ENCODE measurements around the gene CAMKV.

CAMKV gene

DNA sequence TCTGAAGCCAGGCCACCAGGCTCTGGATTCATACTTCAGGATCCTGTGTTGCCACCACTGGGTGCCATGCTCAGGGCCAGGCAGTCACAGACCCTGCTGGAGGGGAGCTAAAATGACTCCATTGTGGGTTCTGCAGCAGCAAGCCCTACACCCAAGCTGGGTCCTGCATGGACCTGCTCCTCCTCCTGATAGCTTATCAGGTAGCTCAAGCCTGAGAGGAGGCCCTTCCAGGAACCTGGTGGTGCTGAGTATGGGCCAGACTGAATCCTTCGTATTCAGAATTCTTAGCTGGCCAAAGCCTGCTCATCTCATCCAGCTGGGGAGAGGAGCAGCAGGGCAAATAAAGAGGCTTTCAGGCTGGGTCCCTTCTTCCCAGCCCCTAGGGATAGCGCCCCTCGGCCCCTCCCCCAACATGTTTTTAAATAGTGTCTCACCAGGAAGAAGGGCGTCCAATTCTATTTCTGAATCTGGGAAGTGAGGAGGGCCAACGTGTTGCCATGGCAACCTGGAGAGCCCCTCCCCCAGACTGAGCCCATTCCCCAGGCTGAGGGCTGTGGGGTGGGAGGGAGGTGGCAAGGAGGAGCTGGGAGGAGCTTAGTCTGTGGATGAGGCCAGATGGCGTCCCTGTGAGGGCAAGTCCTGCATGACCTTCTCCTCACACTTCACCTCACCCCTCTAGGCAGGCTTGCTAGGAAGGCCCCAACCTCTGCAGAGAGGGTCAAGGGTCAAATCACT, 11.0 kb upstream of the CAMKV start:
- H3K4me1 ChIP-seq (ENCODE audit: low read length): no peaks in the 10 kb centered on the region
- H3K4me2 ChIP-seq (ENCODE audit: low read depth, low read length): no peak overlapping the region

DNA sequence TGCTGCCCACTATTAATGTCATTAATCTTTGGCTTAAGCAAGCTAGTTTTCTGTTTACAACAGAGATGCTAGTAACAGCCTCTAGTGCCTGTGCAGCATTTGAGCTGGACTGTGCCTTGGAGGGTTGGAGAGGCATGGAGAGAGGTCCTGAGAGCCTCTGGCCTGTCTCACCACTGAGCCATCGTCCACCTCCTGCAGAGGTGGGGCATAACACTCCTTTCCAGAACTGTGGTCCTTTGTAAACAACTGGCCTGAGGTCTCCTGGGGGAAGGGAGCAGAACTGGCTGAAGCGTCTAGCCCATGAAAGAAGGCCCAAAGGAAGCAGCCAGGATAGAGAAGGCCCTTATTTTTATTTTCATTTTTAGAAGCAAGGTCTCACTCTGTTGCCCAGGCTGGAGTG, 10.0 kb upstream of the CAMKV start:
- Histone ChIP-seq H2AFZ (ENCODE audit: low read length) (no peak overlapping the region), H3K27ac (ENCODE audit: low read length) (no peak overlapping the region), H3K9me2 (replicated peaks; ENCODE audit: insufficient read depth, low read length) (no peaks in the 10 kb centered on the region), H3K4me1 (ENCODE audit: low read length) (no peaks in the 10 kb centered on the region), H3K4me2 (ENCODE audit: low read depth, low read length) (no peak overlapping the region), H3K9me3 (replicated peaks; ENCODE audit: insufficient read depth, low read length) (no peaks in the 10 kb centered on the region), H3K27me3 (replicated peaks; ENCODE audit: insufficient read depth, low read length) (0 out of 2 replicates have a peak, but pooled peaks cover 3% of the 10 kb centered on the region), H3K9ac (ENCODE audit: low read length) (no peak overlapping the region), H3K36me3 (replicated peaks; ENCODE audit: insufficient read depth, low read length) (no peaks in the 10 kb centered on the region), H3F3A (ENCODE audit: insufficient read depth, low read length) (no peaks in the 10 kb centered on the region), H3K79me2 (ENCODE audit: low read length) (no peaks in the 10 kb centered on the region), H4K20me1 (ENCODE audit: insufficient read depth, low read length) (no peaks in the 10 kb centered on the region), H3K4me3 (ENCODE audit: low read length) (no peak overlapping the region)
- TF ChIP-seq EZH2phosphoT487 (IDR thresholded peaks at IDR 0.05; ENCODE audit: low read length): no peak
- no peak for TF ChIP-seq EZH2 (optimal IDR thresholded peaks at IDR 0.05; ENCODE audit: low read depth, low read length)
- TF ChIP-seq, protein P1, sequence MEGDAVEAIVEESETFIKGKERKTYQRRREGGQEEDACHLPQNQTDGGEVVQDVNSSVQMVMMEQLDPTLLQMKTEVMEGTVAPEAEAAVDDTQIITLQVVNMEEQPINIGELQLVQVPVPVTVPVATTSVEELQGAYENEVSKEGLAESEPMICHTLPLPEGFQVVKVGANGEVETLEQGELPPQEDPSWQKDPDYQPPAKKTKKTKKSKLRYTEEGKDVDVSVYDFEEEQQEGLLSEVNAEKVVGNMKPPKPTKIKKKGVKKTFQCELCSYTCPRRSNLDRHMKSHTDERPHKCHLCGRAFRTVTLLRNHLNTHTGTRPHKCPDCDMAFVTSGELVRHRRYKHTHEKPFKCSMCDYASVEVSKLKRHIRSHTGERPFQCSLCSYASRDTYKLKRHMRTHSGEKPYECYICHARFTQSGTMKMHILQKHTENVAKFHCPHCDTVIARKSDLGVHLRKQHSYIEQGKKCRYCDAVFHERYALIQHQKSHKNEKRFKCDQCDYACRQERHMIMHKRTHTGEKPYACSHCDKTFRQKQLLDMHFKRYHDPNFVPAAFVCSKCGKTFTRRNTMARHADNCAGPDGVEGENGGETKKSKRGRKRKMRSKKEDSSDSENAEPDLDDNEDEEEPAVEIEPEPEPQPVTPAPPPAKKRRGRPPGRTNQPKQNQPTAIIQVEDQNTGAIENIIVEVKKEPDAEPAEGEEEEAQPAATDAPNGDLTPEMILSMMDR (IDR thresholded peaks at IDR 0.05; ENCODE audit: low read length): no peak
- no peak for DNase-seq

More for the DNA sequence above, 11.0 kb upstream of the CAMKV start:
- Histone ChIP-seq H3K9me3 (replicated peaks; ENCODE audit: insufficient read depth, low read length) (no peaks in the 10 kb centered on the region), H3K27ac (ENCODE audit: low read length) (no peak overlapping the region), H3K27me3 (replicated peaks; ENCODE audit: insufficient read depth, low read length) (0 out of 2 replicates have a peak, but pooled peaks cover 3% of the 10 kb centered on the region), H4K20me1 (ENCODE audit: insufficient read depth, low read length) (no peaks in the 10 kb centered on the region), H3K9ac (ENCODE audit: low read length) (no peak overlapping the region), H3F3A (ENCODE audit: insufficient read depth, low read length) (no peaks in the 10 kb centered on the region), H3K36me3 (replicated peaks; ENCODE audit: insufficient read depth, low read length) (no peaks in the 10 kb centered on the region), H2AFZ (ENCODE audit: low read length) (no peak overlapping the region), H3K79me2 (ENCODE audit: low read length) (no peaks in the 10 kb centered on the region), H3K9me2 (replicated peaks; ENCODE audit: insufficient read depth, low read length) (no peaks in the 10 kb centered on the region), H3K4me3 (ENCODE audit: low read length) (no peak overlapping the region)
- DNase-seq: no peak
- TF ChIP-seq EZH2phosphoT487 (IDR thresholded peaks at IDR 0.05; ENCODE audit: low read length) (no peak), EZH2 (optimal IDR thresholded peaks at IDR 0.05; ENCODE audit: low read depth, low read length) (no peak)
- TF ChIP-seq, protein P1 (IDR thresholded peaks at IDR 0.05; ENCODE audit: low read length): no peak

DNA sequence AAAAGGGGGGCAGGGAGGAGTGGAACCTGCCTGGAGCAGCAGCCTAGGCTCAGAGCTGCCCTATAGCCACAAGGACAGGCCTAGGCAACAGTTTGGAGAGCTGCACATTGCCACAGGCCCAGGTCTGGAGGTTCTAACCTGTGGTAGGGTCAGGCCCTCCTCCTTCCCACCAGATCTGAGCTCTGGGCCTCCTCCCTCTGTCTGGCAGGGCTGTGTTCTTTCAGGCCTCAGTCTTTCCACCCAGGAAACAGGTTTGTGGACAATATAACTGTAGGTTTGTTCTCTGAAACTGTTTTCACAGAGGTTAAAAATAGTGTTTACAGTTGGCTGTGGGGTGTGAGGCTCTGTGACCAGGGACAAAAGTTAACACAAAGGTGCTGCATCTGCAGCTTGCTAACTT, 9.0 kb upstream of the CAMKV start:
- Histone ChIP-seq H3K9me3 (replicated peaks; ENCODE audit: insufficient read depth, low read length) (no peaks in the 10 kb centered on the region), H3K79me2 (ENCODE audit: low read length) (no peaks in the 10 kb centered on the region), H3K4me1 (ENCODE audit: low read length) (no peaks in the 10 kb centered on the region), H3K9me2 (replicated peaks; ENCODE audit: insufficient read depth, low read length) (no peaks in the 10 kb centered on the region), H3K27ac (ENCODE audit: low read length) (no peak overlapping the region), H4K20me1 (ENCODE audit: insufficient read depth, low read length) (no peaks in the 10 kb centered on the region), H2AFZ (ENCODE audit: low read length) (no peak overlapping the region), H3K9ac (ENCODE audit: low read length) (no peak overlapping the region), H3K36me3 (replicated peaks; ENCODE audit: insufficient read depth, low read length) (no peaks in the 10 kb centered on the region), H3K4me2 (ENCODE audit: low read depth, low read length) (no peak overlapping the region), H3F3A (ENCODE audit: insufficient read depth, low read length) (no peaks in the 10 kb centered on the region), H3K27me3 (replicated peaks; ENCODE audit: insufficient read depth, low read length) (0 out of 2 replicates have a peak, but pooled peaks cover 3% of the 10 kb centered on the region), H3K4me3 (ENCODE audit: low read length) (no peak overlapping the region)
- TF ChIP-seq, protein P1 (IDR thresholded peaks at IDR 0.05; ENCODE audit: low read length): no peak
- no peak for TF ChIP-seq EZH2 (optimal IDR thresholded peaks at IDR 0.05; ENCODE audit: low read depth, low read length)
- TF ChIP-seq EZH2phosphoT487 (IDR thresholded peaks at IDR 0.05; ENCODE audit: low read length): no peak
- no peak for DNase-seq

Data from MM.1S (cell line).